Hematopoietic multipotent progenitor cell treated with erythropoietin and hydrocortisone succinate and interleukin-3 and kit ligand, for 4 days (in vitro differentiated cells): ENCODE data around the gene UBE2G2.
"Not testable (repeated sequence)": the region's sequence is repeated elsewhere in the genome, so short reads cannot be mapped to it uniquely, and the experiment has no call there.

ENCODE experiments used
- DNase-seq: peaks from one replicate; pipeline ENCODE4 v3.0.0-alpha.2; 2015

The UBE2G2 gene

DNA sequence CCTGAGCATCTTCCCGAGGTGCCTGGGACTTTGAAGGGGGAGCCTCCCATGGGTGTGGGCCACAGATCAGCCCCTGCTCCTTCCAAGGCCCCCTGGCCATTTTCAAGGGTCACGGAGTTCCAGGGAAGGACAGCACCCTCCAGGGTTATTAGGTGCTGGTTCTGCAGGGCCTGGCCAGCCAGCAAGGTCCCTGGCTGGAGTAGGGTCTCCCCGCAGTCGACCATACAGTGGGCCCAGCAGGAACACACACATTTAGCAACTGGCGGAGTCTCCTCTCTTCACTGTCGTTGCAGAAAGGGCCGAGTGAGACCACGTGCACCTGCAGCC lies 34.0 kb upstream of the UBE2G2 start:
- DNase-seq, result no peak

DNA sequence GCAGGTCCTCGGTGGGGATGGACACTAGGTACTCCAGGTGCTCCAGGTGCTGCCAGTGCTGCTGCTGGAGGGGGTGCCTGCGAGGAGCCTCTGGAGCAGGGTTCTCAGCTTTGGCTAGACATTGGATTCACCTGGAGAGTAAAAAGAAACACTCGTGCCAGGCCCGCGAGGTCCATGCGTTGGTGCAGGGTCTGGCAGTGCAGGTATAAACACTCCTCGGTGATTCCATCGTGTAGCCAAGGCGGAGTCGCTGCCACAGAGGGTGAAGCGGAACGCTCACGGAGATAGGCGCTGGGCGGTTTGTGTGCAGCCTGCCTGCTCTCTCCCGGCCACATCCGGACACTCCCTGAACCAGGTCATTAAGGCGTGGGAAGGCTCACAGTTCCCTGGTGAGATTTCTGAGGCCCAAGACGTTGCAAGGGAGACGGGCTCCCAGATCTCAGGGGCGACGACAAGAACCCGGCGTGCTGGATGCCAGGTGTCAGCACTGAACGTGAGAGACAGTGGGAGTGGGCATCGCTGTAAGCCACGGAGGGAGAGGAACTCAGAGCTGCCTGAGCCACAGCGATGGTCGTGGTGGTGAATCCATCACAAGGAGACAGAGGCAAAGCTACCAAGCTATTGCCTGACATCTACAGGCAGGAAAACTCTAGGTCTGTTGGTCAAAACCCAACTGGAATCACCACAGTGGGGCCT lies 33.5 kb upstream of the UBE2G2 start:
- no peak for DNase-seq

DNA sequence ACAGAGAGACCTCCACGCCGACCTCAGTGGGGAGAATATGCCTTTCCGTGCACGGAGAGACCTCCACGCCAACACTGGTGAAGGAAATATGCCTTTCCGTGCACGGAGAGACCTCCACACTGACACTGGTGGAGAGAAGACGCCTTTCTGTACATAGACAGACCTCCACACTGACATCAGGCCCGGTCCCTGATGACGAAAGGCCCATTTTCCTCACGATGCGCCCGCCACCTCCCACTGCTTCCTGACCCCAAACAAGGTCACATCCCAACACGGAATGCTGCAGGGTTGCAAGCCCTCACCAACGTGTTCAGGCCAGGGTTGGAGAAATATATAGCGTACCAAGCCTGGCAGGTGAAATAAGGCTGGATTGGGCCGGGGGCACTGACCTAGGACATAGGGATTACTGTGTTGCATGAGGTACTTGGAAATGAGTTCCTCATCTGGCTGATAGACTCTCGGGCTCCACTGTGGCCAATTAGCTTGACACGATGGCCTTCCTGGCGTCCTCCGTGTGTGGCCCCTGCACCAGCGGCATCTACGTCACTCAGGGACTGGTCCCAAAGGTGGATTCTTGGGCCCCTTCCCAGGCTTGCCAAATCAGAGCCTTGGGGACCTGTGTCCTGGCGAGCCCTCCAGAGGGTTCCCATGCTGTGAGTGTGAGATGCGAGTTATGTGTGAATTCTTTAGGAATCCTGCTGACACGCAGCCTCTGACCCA lies 32.8 kb upstream of the UBE2G2 start:
- DNase-seq, result no peak

DNA sequence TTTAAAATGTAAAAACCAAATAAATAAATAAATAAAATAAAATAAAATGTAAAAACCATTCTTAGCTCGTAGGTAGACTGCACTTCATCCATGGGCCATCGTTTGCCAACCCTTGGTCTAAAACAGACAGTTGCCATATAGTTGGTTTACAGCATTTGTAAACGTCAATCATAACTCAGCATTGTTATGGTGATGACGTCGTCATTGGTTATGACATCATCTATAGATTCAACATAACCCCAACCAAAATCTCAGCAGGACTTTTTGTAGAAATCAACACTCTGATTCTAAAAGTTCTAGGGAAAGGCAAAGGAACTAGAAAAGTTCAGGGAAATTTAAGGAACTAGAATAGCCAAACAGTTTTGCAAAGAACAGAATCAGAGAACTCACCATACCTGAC lies 32.0 kb upstream of the UBE2G2 start:
- no peak for DNase-seq

DNA sequence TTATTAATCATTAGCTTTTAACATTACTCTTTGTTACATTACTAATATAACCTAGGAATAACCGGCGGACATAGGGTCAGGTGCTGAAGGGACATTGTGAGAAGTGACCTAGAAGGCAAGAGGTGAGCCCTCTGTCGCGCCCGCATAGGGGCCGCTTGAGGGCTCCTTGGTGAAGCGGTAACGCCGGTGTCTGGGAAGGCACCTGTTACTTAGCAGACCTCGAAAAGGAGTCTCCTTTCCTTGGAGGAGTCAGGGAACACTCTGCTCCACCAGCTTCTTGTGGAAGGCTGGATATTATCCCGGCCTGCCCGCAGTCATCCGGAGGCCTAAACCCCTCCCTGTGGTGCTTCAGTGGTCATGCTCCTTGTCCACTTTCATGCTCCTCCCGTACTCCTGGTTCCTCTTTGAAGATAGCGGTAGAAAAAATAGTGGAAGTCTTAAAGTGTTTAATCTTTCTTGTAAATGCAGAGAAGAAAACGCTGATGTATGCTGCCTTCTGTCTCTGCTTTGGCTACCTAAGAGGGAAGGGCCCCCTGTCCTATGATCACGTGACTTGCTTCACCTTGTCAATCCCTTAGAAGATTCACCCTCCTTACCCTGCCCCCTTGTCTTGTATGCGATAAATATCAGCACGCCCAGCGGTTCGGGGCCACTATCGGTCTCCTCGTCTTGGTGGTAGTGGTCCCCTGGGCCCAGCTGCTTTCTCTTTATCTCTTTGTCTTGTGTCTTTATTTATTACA lies 31.1 kb upstream of the UBE2G2 start:
- DNase-seq, result not testable (repeated sequence)

DNA sequence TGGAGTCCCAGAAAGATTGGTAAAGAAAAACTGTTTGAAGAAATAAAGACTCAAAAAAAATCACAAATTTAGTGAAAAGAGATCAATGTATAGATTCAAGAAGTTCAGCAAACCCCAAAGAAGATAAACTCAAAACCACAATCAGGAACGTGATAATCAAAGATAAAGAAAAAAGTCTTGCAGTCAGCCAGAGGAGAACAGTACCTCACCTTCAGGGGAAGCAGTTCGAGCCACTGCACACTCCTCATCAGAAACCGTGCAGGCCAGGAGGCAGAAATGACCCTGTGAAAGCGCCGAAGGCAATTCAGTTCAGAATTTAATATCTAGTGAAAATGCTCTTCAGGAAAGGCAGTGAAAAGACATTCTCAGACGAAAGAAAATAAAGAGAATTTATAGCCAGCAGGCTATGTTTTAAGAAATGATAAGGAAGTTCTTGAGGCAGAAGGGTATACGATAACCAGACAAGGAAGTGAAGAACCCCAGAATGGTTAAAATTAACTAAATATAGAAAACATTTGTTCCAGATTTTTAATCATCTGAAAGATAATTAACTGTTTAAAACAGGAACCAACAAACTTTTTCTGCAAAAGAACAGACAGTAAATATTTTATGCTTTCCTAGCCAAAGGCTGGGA lies 29.7 kb upstream of the UBE2G2 start:
- DNase-seq, result peak; percentile 71

DNA sequence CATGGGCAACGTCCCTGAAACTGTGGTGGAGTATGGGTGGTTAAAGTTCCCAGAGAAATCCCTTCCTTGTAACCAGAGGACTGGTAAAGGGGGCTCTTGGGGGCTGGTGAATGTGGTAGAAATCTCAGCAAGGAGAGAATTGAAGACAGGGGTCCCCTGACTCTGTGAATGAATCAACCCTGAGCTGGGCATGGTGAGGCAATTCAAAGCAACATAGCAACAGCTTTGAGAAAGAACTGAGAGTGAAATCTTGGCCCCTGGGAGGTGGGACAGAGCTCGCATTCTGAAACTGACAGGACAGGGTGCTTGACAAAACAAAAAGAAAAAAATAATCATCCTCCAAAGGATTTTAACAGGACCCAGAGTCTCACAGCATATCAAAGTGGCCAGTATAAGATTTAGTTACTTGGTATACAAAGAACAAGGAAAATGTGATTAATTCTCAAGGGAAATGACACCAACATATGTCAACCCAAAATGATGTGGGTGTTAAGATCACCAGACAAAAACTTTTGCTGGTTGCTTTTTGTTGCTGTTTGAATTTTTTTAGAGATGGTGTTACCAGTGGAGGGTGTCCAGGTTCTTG lies 28.0 kb upstream of the UBE2G2 start:
- no peak for DNase-seq

DNA sequence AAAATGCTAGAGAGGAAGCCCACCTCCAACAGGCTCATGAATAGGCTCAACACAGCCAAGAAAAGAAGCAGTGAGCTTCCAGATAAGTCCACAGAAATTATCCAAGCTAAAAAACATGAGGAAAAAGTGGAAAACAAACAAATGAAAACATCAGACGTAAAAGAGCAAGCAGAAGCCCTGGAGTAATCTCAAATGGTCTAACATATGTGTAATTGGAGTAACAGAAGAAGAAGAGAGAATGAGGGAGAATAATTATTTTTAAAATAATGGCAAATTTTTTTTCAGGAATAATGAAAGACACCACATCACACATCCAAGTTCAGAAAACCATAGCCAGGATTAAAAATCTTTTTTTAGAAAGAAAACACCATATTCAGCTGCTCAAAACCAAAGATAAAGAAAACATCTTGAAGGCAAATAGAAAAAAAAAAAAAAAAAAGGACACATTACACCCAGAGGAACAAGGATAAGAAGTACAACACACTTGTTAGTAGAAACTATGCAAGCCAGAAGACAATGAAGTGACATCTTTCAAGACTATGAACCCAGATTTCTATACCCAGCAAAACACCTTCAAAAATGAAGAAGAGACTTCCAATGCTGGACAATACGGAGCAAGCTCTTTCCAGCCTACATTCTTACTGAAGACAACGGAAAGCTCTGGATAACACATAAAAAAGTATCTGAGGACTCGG lies 26.9 kb upstream of the UBE2G2 start:
- DNase-seq, result no peak

DNA sequence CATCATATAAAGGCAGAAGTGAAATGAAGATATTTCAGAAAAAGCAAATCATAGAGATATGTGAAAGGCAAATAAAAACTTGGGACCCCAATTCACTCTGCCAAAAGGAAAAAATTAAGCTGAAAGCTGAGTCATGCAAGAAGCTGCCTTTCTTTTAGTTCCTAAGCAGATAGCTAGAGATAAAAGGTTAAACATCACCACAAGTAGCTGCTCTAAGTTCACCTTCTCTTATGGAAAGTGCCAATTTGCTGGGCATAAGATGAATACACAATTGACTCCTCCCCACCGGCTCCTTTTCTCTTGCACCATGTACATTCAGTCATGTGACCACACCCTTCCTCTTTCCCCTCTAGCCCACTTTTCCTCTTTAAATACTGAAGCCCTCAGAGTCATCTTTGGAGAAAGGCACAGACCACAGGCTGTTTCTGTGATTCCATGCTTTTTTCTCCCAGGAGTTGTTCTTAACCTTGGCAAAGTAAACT lies 21.6 kb upstream of the UBE2G2 start:
- peak; percentile 47 for DNase-seq

DNA sequence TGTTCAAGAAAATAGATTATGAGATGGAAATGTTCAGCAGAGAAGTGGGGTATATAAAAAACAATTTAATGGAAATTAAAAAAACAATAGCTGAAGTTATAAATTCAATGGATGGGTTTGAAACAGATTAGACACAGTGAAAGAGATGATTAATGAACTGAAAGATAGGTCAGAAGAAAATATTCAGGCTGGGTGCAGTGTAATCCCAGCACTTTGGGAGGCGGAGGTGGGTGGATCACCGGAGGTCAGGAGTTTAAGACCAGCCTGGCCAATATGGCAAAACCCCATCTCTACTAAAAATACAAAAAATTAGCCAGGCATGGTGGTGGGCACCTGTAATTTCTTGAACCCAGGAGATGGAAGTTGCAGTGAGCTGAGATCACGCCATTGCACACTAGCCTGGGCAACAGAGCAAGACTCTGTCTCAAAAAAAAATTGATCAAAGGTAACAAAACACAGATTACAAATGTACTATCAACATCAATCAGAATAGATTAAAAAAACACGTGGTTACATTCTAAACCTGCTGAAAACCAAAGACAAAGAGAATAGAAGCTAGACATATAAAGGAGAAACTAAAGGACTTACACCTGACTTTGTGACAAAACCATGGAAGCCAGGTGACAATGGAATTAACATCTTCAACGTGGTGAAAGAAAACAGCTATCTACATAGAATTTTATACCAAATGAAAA lies 21.0 kb upstream of the UBE2G2 start:
- peak; percentile 42 for DNase-seq

DNA sequence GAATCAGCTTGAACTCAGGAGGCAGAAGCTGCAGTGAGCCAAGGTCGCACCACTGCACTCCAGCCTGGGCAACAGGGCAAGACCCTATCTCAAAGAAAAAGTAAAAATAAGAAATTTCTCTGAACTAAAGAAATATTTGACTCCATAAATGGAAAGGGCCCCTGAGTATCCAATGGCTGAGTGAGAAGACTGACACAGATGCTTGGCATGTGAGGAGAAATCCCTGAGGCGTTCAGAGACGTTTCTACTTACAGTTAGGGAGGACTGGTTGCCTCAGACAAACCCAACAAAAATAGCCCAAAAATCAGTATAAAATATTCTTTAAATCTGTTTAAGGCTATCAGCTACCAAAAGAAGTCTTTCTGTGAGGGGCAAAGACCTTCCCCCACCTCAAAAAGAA lies 19.2 kb upstream of the UBE2G2 start:
- no peak for DNase-seq

DNA sequence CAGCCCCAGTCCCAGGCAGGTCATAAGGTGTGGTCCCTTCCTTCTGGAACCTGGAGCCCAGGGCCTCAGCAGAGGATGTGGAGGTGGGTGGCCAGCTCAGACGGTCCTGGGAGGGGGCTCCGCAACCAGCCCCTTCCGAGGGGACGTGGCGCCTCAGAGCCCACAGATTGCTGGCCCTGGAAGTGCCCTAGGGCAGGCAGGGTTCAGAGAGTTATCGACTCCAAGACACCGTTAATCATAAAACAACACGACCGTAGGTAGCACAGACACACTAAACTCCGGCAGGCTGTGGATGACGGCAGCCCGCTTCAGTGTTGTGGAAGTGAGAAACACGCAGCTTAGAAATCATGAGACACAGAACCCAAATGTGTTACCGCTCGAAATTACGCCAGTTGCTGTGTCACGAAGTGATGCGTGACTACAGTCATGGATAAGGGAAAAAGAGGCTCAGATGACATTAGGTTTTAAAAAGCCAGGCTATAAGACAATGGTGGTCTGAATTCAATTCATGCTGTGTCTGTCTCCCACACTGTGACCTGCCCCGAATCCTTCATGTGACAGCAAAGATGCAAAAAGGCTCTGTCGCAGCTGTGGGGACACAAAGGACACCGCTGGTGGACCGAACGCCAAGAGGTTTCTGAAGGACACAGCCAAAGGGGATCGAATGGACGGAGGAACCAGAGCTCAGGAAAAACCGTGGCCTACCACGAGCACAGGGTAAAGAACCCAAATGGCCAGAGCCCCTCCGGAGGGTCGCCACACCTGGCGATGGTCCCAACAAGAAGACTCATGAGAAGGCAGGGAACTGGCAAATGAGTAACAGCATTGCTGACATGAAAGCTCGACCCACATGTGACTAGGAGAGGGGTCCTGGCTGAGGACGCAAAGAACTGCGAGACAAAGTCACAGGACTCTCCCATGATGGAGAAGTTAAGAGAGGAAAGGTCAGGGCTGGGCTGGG lies 17.9 kb upstream of the UBE2G2 start:
- no peak for DNase-seq

DNA sequence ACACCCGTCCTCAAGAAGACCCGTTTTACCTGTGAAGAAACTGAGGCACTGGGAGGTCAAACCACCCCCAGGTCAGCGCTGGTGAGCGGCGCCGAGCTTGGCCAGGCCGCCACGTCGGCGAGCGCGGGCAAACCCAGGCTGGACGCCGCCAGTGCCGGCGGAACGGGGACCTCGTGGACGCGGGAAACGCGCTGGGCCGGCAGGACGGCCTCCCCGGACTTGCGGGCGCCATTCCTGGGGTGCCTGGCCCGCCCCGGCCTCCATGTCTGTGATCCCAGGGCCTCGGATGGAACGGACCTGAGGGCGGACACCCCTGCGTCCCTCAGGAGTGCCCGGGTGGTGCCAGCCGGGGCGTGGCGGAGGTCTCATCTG lies 17.0 kb upstream of the UBE2G2 start:
- DNase-seq, result no peak

DNA sequence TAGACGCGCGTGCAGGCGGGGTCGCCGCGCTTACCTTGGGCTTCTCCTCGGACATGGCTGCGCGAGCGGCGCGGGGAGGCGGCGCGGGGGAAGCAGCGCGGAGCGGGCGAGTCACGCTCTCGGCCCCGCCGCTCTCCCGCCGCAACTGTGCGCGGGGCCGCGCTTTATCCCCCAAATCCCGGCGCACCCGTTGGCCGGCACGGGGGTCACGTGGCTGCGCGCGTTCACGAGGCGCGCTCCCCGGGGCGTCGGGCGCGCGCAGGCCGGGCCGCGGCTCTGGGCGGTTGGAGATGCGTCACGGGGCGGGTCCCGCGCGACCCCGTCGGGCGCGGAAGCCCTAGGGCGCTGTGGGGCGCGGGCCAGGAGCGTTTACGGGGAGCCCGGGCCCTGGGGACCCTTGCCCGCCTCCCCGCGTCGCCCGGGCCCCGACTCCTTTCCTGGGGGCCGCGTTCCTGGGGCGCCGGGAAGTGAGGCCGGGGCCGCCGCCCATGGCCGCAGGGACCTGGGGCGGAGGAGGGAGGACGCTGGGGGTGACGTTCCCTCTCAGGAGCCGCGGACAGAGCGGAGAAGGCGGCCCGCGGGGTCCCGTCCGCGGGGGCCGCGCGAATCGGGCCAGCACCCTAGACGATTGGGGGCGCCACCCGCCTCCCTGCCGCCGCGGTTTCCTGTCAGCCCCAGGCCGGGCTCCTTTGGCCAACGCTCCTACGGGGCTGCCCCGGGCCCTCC lies 16.5 kb upstream of the UBE2G2 start, which contains the start of gene SUMO3:
SUMO3 (minus strand) TSS at position 149 of the 726 bp plus-strand sequence; CDS start at position 55, 94 bp downstream.
- peak; percentile 92 for DNase-seq

DNA sequence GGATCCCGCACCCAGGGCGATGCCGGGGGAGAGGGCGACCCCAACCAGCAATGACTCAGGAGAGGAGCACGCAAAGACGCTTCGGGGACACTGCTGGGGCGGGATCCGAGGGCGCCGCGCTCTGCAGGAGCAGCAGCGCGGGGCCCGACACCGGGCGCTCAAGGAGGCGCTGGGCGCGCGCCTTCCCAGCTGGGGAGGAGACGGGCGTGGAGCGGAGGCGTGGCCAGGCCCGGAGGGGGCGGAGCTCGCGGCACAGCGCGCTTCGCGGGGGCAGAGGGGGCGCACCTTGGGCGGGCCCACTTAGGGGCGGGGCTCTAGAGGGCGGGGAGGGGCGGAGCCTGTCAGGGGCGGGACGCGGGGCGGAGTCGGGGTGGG lies 15.9 kb upstream of the UBE2G2 start:
- peak; percentile 94 for DNase-seq

DNA sequence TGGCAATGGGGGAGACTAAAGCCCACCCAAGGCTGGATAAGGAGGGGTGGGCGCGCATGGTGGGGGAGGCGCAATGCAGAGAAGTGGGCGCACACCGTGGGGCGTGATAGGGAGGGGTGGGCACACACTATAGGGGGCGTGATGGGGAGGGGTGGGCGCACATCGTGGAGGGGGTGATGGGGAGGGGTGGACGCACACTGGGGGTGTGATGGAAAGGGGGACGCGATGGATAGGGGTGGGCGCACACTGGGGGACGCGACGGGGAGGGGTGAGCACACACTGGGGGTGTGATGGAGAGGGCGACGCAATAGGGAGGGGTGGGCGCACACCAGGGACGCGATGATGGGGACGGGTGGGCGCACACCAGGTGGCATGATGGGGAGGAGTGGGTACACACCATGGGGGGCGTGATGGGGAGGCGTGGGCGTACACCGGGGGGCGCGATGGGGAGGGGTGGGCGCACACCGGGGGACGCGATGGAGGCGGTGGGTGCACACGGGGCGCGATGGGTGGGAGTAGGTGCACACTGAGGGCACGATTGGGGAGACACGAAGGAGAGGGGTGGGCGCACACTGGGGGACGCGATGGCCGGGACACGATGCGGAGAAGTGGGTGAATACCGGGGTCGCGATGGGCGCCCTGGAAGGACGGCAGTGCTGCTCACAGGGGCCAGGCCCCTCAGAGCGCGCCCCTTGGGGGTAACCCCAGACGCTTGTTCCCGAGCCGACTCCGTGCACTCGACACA lies 15.3 kb upstream of the UBE2G2 start:
- no peak for DNase-seq

DNA sequence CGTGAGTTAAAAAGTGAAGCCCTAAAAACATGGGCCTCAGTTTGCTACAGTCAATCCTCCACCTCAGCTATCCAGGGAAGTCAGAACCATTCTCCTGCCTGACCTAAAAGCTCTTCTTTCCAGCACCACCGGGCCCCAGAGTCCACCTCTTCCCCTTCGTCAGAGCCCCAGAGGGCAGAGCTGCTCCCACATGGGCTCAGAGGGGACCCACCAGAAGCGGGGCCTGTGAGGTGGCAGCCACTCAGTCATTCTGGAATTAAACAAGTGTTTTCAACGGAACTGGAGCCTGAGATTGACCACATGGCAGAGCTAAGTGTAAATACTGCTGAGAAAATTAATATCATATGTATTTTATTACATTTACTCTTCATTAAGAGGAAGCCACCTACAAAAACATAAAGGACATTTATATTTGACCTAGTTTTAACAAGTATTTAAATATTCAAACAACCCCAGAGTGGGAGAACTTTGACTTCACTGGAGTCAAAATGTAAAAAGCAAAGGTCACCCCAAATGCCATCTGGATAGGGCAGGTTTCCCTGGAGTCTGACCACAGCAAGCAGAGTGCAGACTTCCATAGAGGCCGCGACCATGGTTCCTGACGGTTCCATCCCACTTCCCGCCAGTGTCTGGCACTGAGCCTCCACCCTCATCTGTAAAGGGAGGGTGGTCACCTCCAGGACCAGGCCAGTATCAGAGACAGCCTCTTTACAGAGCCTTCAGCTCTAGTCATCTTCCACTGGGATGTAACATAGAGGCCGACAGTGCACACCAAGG lies 14.4 kb upstream of the UBE2G2 start:
- no peak for DNase-seq

DNA sequence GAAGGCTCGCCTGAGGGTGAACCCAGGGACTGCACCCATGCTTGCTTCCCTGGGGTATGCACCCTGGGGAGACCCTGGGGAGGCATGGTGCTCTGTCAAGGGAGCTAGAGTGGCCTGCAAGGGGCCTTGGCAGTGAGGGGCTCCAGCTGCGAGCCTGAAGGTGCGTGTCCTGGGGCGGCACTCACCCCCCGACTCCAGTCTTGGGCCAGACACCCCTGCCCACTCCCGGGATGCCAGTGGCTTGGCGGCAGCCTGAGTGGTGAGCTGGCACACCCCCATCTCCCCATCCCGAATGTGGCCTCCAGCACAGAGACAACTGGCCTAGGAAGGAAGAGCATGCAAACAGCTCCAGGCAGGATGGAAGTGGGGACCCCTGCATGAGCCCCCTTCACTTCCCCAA lies 13.6 kb upstream of the UBE2G2 start:
- DNase-seq, result no peak
